ENCODE results near the gene DOC2B. TPM values are rescaled to one million over a fixed set of nuclear protein-coding genes. Genes with fewer than 3 reads are reported as not detected.

DOC2B gene
- total RNA-seq, 1 experiment from 2014 or later: 0.17 TPM

GRCh38 chr17:164303-165235 is 16.9 kb downstream of the DOC2B start:
- Histone ChIP-seq H3K27me3 (replicated peaks; ENCODE audit: insufficient read depth, low read depth, low read length, poor library complexity) (no peaks in the 10 kb centered on the region), H3K36me3 (ENCODE audit: insufficient read depth, low read length, poor library complexity, severe bottlenecking) (no peaks in the 10 kb centered on the region), H3K9me3 (ENCODE audit: low read depth, low read length, poor library complexity, severe bottlenecking) (no peaks in the 10 kb centered on the region), H3K27ac (ENCODE audit: low read depth, low read length, poor library complexity, severe bottlenecking) (no peak overlapping the region), H3K4me1 (ENCODE audit: insufficient read depth, low read length, poor library complexity, severe bottlenecking) (no peaks in the 10 kb centered on the region), H3K4me3 (ENCODE audit: low read depth, low read length, poor library complexity, severe bottlenecking) (no peak overlapping the region)
- intact Hi-C loops (cut with micrococcal nuclease; ENCODE audit: unreplicated experiment): no loop called here
- no TSS peak for BruUV-seq (replicated peaks)
- ChIA-PET POLR2A (ENCODE audit: low non-redundant PET) (no interaction called here), CTCF (interaction anchor here (0.6 to 1.0 kb wide), 2 partner anchors 148 to 221 kb away, joined by 3 to 6 read pairs; no protein-coding TSS in a partner anchor)
- TF ChIP-seq, protein P1, sequence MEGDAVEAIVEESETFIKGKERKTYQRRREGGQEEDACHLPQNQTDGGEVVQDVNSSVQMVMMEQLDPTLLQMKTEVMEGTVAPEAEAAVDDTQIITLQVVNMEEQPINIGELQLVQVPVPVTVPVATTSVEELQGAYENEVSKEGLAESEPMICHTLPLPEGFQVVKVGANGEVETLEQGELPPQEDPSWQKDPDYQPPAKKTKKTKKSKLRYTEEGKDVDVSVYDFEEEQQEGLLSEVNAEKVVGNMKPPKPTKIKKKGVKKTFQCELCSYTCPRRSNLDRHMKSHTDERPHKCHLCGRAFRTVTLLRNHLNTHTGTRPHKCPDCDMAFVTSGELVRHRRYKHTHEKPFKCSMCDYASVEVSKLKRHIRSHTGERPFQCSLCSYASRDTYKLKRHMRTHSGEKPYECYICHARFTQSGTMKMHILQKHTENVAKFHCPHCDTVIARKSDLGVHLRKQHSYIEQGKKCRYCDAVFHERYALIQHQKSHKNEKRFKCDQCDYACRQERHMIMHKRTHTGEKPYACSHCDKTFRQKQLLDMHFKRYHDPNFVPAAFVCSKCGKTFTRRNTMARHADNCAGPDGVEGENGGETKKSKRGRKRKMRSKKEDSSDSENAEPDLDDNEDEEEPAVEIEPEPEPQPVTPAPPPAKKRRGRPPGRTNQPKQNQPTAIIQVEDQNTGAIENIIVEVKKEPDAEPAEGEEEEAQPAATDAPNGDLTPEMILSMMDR (conservative IDR thresholded peaks at IDR 0.05; ENCODE audit: low read depth, low read length): peak; percentile 58
- TF ChIP-seq EZH2 (IDR thresholded peaks at IDR 0.05; ENCODE audit: borderline replicate concordance, low read depth, low read length, poor library complexity, severe bottlenecking): no peak
- peak; percentile 44 for DNase-seq (ENCODE audit: low spot score)

DNA sequence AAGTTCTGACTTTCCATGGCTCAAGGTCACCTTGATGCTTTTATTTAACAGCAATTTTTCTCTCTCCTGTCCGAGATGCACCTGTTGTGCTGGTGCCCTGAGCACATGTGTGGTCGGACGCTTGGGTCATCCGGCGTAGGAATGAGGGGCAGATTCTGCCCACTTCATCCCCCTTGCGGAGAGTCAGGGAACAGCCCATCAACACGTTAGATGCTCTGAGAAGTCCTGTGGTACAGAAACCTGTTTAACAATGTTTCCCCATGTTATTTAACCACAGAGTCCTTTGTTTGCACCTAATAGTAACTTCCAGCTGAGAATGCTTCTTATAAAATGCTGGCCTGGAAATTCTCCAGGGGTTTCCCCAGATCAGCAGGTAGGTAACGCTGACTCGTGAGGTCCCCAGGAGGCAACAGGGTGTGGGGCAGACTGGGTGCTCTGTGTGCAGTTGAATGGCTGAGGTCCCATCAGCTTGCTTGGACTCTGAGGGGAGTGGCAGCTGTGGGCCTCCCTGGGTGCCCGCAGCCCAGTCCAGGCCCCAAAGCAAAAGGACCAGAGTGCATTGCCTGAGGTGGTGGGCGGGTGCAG is 17.8 kb downstream of the DOC2B start:
- DNase-seq (ENCODE audit: low spot score): no peak
- ChIA-PET POLR2A (ENCODE audit: low non-redundant PET) (no interaction called here), CTCF (no interaction called here)
- Histone ChIP-seq H3K36me3 (ENCODE audit: insufficient read depth, low read length, poor library complexity, severe bottlenecking) (no peaks in the 10 kb centered on the region), H3K27me3 (replicated peaks; ENCODE audit: insufficient read depth, low read depth, low read length, poor library complexity) (no peaks in the 10 kb centered on the region), H3K9me3 (ENCODE audit: low read depth, low read length, poor library complexity, severe bottlenecking) (no peaks in the 10 kb centered on the region), H3K27ac (ENCODE audit: low read depth, low read length, poor library complexity, severe bottlenecking) (no peak overlapping the region), H3K4me1 (ENCODE audit: insufficient read depth, low read length, poor library complexity, severe bottlenecking) (no peaks in the 10 kb centered on the region), H3K4me3 (ENCODE audit: low read depth, low read length, poor library complexity, severe bottlenecking) (no peak overlapping the region)
- no TSS peak for BruUV-seq (replicated peaks)
- no peak for TF ChIP-seq EZH2 (IDR thresholded peaks at IDR 0.05; ENCODE audit: borderline replicate concordance, low read depth, low read length, poor library complexity, severe bottlenecking)
- TF ChIP-seq, protein P1 (conservative IDR thresholded peaks at IDR 0.05; ENCODE audit: low read depth, low read length): no peak
- intact Hi-C loops (cut with micrococcal nuclease; ENCODE audit: unreplicated experiment): no loop called here

DNA sequence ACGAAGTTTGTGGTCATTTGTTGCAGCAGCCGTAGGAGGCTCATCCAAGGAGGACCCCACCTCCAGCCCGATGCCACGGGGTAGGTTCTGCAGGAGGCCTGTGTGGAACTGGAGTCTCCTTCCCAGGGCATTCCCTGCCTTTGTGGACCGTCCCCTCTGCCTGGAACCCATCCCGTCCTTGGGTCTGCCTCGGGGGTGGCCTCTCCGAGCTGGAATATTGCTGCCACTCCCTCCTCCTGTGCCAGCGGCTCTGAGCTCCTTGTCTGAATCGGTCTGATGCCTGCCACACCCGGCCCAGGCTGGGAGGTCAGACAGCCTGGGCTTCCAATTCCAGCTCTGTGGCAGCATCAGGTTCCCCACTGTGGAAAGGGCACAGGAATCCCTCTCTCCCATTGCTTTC is 18.8 kb downstream of the DOC2B start:
- BruUV-seq (replicated peaks): no TSS peak
- CTCF ChIA-PET: no interaction called here
- intact Hi-C loops (cut with micrococcal nuclease; ENCODE audit: unreplicated experiment): no loop called here
- Histone ChIP-seq H3K9me3 (ENCODE audit: low read depth, low read length, poor library complexity, severe bottlenecking) (no peaks in the 10 kb centered on the region), H3K27me3 (replicated peaks; ENCODE audit: insufficient read depth, low read depth, low read length, poor library complexity) (no peaks in the 10 kb centered on the region), H3K27ac (ENCODE audit: low read depth, low read length, poor library complexity, severe bottlenecking) (no peak overlapping the region), H3K4me1 (ENCODE audit: insufficient read depth, low read length, poor library complexity, severe bottlenecking) (no peaks in the 10 kb centered on the region), H3K4me3 (ENCODE audit: low read depth, low read length, poor library complexity, severe bottlenecking) (no peak overlapping the region), H3K36me3 (ENCODE audit: insufficient read depth, low read length, poor library complexity, severe bottlenecking) (no peaks in the 10 kb centered on the region)
- POLR2A ChIA-PET (ENCODE audit: low non-redundant PET): no interaction called here
- DNase-seq (ENCODE audit: low spot score): no peak
- TF ChIP-seq, protein P1 (conservative IDR thresholded peaks at IDR 0.05; ENCODE audit: low read depth, low read length): no peak
- no peak for TF ChIP-seq EZH2 (IDR thresholded peaks at IDR 0.05; ENCODE audit: borderline replicate concordance, low read depth, low read length, poor library complexity, severe bottlenecking)
